Hepatocyte (in vitro differentiated cells): Measurements from ENCODE around the gene LSM5. TPM values are rescaled to one million over a fixed set of nuclear protein-coding genes. Genes with fewer than 3 reads are reported as not detected.
"Not testable (repeated sequence)": the region's sequence is repeated elsewhere in the genome, so short reads cannot be mapped to it uniquely, and the experiment has no call there.

Experiments used
- DNase-seq: peaks from one replicate; pipeline ENCODE4 v3.0.0-alpha.2; 2016; ENCODE audit warnings: low spot score
- H2AFZ ChIP-seq: fragments of 200-600 bp; sonication (generic); 2 replicates; pipeline ENCODE4 v1.6.0; 2016; ENCODE audit warnings: antibody characterized with exemption, mild to moderate bottlenecking
- H3K27ac ChIP-seq: fragments of 200-600 bp; sonication (generic); 2 replicates; pipeline ENCODE4 v1.5.1; 2016; ENCODE audit warnings: mild to moderate bottlenecking
- H3K27me3 ChIP-seq: fragments of 200-600 bp; sonication (generic); 2 replicates; pipeline ENCODE4 v1.6.1; 2016
- H3K36me3 ChIP-seq: fragments of 200-600 bp; sonication (generic); replicated peaks from 2 replicates; pipeline ENCODE4 v1.5.1; 2016; ENCODE audit warnings: low read depth; ENCODE audit not compliant: insufficient read depth
- H3K4me1 ChIP-seq: fragments of 200-600 bp; sonication (generic); 2 replicates; pipeline ENCODE4 v1.5.1; 2016; ENCODE audit warnings: mild to moderate bottlenecking, moderate library complexity; ENCODE audit not compliant: insufficient read depth
- H3K4me2 ChIP-seq: fragments of 200-600 bp; sonication (generic); 2 replicates; pipeline ENCODE4 v1.6.0; 2016
- H3K4me3 ChIP-seq: fragments of 200-600 bp; sonication (generic); 2 replicates; pipeline ENCODE4 v1.5.1; 2016; ENCODE audit warnings: mild to moderate bottlenecking
- H3K79me2 ChIP-seq: fragments of 200-600 bp; sonication (generic); 2 replicates; pipeline ENCODE4 v1.6.0; 2017; ENCODE audit warnings: mild to moderate bottlenecking
- H3K9me2 ChIP-seq: fragments of 200-600 bp; sonication (generic); replicated peaks from 2 replicates; pipeline ENCODE4 v1.6.0; 2017; ENCODE audit warnings: mild to moderate bottlenecking; ENCODE audit not compliant: insufficient read depth
- H3K9me3 ChIP-seq: fragments of 200-600 bp; sonication (generic); 2 replicates; pipeline ENCODE4 v1.5.1; 2016; ENCODE audit warnings: low read depth, mild to moderate bottlenecking
- H4K20me1 ChIP-seq: fragments of 200-600 bp; sonication (generic); 2 replicates; pipeline ENCODE4 v1.6.0; 2016; ENCODE audit warnings: mild to moderate bottlenecking; ENCODE audit not compliant: insufficient read depth, poor library complexity, severe bottlenecking
- EZH2 ChIP-seq: fragments of 200-600 bp; sonication (generic); IDR thresholded peaks from 2 replicates; pipeline ENCODE4 v1.6.1; 2016; ENCODE audit warnings: antibody characterized with exemption, mild to moderate bottlenecking, borderline replicate concordance
- EZH2phosphoT487 ChIP-seq: fragments of 200-600 bp; sonication (generic); IDR thresholded peaks from one replicate; pipeline ENCODE4 v1.6.1; 2018; ENCODE audit warnings: antibody characterized with exemption, mild to moderate bottlenecking, low read depth, moderate library complexity; ENCODE audit not compliant: unreplicated experiment, severe bottlenecking
- whole genome bisulfite sequencing: methylation state at CpG from one replicate; pipeline ENCODE4 v1.1.6; 2016; ENCODE audit warnings: low lambda C conversion rate; ENCODE audit errors: missing lambda C conversion rate; 5-methylcytosine and 5-hydroxymethylcytosine counted together
- polyA plus RNA-seq: library from polyadenylated mRNA; unstranded; fragments of >200 nt; fragmentation: Nextera tagmentation; extraction: Ambion mirVana; gene quantifications from 2 replicates; pipeline ENCODE4 v1.2.1, GENCODE V29; 2016
- total RNA-seq: library from RNA; depleted of rRNA; stranded (reverse); fragments of >200 nt; gene quantifications from 2 replicates; pipeline ENCODE4 v1.2.3, GENCODE V29; 2014
- TF ChIP-seq, protein P1 (sequence below): fragments of 200-600 bp; sonication (generic); IDR thresholded peaks from 2 replicates; pipeline ENCODE4 v1.5.1; 2016; ENCODE audit warnings: antibody characterized with exemption, mild to moderate bottlenecking; ENCODE audit not compliant: poor library complexity

The LSM5 gene
- total and polyA plus RNA-seq, 2 experiments from 2014 or later, result 38.4 to 92.7 TPM

DNA sequence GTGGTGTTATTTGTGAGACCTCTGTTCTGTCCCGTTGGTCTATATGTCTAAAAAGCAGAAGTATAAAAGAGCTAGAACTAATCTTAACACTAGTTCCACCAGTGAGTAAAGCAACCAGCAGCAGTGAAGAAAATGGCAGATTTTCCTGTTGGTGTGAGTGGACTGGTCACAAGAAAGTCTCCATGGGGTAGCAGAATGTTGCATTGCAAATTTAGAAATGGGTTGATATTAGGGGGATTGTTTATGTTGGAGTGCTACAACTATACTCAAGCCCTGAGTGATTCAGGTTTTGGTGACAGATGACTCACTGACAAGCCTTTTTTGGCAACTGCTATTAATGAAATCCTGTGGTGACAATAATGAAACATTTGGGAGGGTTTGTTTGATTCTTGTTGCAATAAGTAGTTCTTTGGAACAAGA lies 10.8 kb upstream of the LSM5 start:
- no peaks in the 10 kb centered on the region for H3K9me2 ChIP-seq
- H2AFZ ChIP-seq, result no peak overlapping the region
- no peaks in the 10 kb centered on the region for H3K27me3 ChIP-seq
- H3K36me3 ChIP-seq, result no peaks in the 10 kb centered on the region
- TF ChIP-seq, protein P1, sequence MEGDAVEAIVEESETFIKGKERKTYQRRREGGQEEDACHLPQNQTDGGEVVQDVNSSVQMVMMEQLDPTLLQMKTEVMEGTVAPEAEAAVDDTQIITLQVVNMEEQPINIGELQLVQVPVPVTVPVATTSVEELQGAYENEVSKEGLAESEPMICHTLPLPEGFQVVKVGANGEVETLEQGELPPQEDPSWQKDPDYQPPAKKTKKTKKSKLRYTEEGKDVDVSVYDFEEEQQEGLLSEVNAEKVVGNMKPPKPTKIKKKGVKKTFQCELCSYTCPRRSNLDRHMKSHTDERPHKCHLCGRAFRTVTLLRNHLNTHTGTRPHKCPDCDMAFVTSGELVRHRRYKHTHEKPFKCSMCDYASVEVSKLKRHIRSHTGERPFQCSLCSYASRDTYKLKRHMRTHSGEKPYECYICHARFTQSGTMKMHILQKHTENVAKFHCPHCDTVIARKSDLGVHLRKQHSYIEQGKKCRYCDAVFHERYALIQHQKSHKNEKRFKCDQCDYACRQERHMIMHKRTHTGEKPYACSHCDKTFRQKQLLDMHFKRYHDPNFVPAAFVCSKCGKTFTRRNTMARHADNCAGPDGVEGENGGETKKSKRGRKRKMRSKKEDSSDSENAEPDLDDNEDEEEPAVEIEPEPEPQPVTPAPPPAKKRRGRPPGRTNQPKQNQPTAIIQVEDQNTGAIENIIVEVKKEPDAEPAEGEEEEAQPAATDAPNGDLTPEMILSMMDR, result no peak
- TF ChIP-seq EZH2 (no peak), EZH2phosphoT487 (no peak)
- 60% methylated on average over 1 of the region's 1 CpG for WGBS
- peak overlapping the region; percentile 23 for H3K27ac ChIP-seq
- peaks cover 10% of the 10 kb centered on the region for H3K4me1 ChIP-seq
- DNase-seq, result no peak
- no peak overlapping the region for H3K4me3 ChIP-seq
- peak overlapping the region; percentile 24 for H3K4me2 ChIP-seq
- peaks cover 51% of the 10 kb centered on the region for H4K20me1 ChIP-seq
- no peaks in the 10 kb centered on the region for H3K9me3 ChIP-seq
- H3K79me2 ChIP-seq, result peaks cover 97% of the 10 kb centered on the region

DNA sequence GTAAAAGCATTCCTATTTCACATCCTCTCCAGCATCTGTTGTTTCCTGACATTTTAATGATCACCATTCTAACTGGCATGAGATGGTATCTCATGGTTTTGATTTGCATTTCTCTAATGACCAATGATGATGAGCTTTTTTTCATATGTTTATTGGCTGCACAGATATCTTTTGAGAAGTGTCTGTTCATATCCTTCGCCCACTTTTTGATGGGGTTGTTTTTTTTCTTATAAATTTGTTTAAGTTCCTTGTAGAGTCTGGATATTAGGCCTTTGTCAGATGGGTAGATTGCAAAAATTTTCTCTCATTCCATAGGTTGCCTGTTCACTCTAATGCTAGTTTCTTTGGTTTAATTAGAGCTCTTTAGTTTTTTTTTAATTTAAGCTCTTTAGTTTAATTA lies 10.0 kb upstream of the LSM5 start:
- H3K79me2 ChIP-seq, result peaks cover 90% of the 10 kb centered on the region
- peaks cover 51% of the 10 kb centered on the region for H4K20me1 ChIP-seq
- WGBS, result 100% methylated on average over 1 of the region's 1 CpG
- not testable (repeated sequence) for DNase-seq, H3K27ac ChIP-seq, H3K27me3 ChIP-seq, H3K36me3 ChIP-seq, H2AFZ ChIP-seq, H3K9me3 ChIP-seq, H3K9me2 ChIP-seq, H3K4me3 ChIP-seq
- H3K4me2 ChIP-seq, result peak overlapping the region; percentile 24
- H3K4me1 ChIP-seq, result peaks cover 10% of the 10 kb centered on the region

DNA sequence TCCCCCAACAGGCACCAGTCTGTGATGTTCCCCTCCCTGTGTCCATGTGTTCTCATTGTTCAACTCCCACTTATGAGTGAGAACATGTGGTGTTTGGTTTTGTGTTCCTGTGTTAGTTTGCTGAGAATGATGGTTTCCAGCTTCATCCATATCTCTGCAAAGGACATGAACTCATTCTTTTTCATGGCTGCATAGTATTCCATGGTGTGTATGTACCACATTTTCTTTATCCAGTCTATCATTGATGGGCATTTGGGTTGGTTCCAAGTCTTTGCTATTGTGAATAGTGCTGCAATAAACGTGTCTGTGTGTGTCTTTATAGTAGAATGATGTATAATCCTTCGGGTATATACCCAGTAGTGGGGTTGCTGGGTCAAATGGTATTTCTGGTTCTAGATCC lies 9.6 kb upstream of the LSM5 start:
- not testable (repeated sequence) for DNase-seq, H3K4me2 ChIP-seq, H3K36me3 ChIP-seq, H3K27me3 ChIP-seq, H3K27ac ChIP-seq, H3K9me2 ChIP-seq, H3K9me3 ChIP-seq, H2AFZ ChIP-seq, H3K4me3 ChIP-seq
- Histone ChIP-seq H3K79me2 (peaks cover 86% of the 10 kb centered on the region), H3K4me1 (peaks cover 10% of the 10 kb centered on the region), H4K20me1 (peaks cover 51% of the 10 kb centered on the region)
- WGBS, result 100% methylated on average over 2 of the region's 2 CpGs

DNA sequence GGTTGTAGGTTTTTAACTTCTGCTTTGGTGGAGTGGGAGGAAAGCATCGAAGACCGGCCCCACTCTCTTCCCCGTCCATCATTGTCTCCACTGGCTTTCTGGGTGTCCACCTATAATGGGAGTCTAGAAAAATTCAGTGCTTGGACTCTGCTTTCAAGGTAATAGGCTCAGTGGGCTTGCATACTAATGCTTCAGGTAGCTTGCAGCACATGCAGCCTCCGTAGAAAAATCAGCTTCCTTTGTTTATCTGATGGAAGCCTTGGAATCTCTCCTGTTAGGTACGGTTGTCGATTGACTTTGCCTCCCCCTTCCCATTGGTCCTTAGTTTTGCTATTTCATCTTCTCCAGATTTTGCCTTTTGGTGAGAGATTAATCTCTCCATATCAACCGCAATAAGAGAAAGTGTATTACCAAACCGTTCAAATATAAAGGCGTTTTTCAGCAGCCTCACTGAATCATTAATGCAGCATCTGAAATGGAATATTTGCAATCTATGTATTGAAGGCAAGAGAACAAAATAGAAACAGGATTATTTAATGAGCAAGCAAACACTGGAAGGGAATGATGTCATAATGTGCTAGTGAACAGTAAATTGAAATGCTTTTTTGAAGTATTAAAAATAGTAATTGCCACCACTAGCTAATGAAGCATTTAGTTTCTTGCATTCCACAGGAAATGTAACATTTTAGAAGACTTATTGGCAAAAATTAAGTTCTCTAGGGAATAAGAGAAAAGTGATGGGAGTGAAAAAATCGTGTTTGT lies 6.1 kb upstream of the LSM5 start:
- Histone ChIP-seq H3K27me3 (no peaks in the 10 kb centered on the region), H3K4me1 (peaks cover 8% of the 10 kb centered on the region), H3K36me3 (no peaks in the 10 kb centered on the region), H3K79me2 (peaks cover 61% of the 10 kb centered on the region), H3K9me3 (no peaks in the 10 kb centered on the region), H2AFZ (peak overlapping the region; percentile 95), H3K27ac (peak overlapping the region; percentile 100), H3K9me2 (no peaks in the 10 kb centered on the region), H3K4me2 (peak overlapping the region; percentile 82), H4K20me1 (peaks cover 26% of the 10 kb centered on the region), H3K4me3 (peak overlapping the region; percentile 80)
- TF ChIP-seq EZH2 (no peak), EZH2phosphoT487 (no peak)
- TF ChIP-seq, protein P1, result no peak
- WGBS, result 11% methylated on average over 10 of the region's 10 CpGs
- DNase-seq, result no peak
